Mammary epithelial cell (primary cell): ENCODE data around the gene RALGPS1.

Source experiments
- CTCF ChIP-seq, 2 donors: IDR thresholded peaks in 1 of 2; conservative IDR thresholded peaks in 1 of 2; 2 replicates each; pipeline ENCODE4 v1.5.1; 2011 to 2012; ENCODE audit warnings: inconsistent platforms in 2 of 2, low read length in 2 of 2, mild to moderate bottlenecking in 2 of 2, control low read depth in 1 of 2, low read depth in 1 of 2; ENCODE audit not compliant: insufficient read depth in 1 of 2; ENCODE audit errors: extremely low read depth in 1 of 2
- EZH2 ChIP-seq: IDR thresholded peaks from 2 replicates; pipeline ENCODE4 v1.6.1; 2012; ENCODE audit warnings: low read length, inconsistent platforms, borderline replicate concordance

GRCh38 chr9:127066060-127066850 is 151.7 kb downstream of the RALGPS1 start:
- TF ChIP-seq CTCF (conservative IDR thresholded peaks at IDR 0.05 in 1 of 2, IDR thresholded peaks at IDR 0.05 in 1 of 2; ENCODE audit: extremely low read depth in 1 of 2, insufficient read depth in 1 of 2, low read depth in 1 of 2, low read length in 2 of 2) (no peak), EZH2 (no peak)
